ENCODE measurements around the gene CADPS. TPM values are rescaled to one million over a fixed set of nuclear protein-coding genes. Genes with fewer than 3 reads are reported as not detected.

The CADPS gene
- polyA plus RNA-seq, 1 donor from 2014 or later = 118 TPM

- Histone ChIP-seq H3K36me3 (ENCODE audit: insufficient read depth, low read length) (no peaks in the 10 kb centered on the region), H3K4me3 (ENCODE audit: low read length) (no peak overlapping the region), H4K20me1 (ENCODE audit: insufficient read depth) (no peaks in the 10 kb centered on the region), H3F3A (ENCODE audit: insufficient read depth, low read length, poor library complexity, severe bottlenecking) (no peaks in the 10 kb centered on the region), H3K4me2 (ENCODE audit: low read length) (no peak overlapping the region), H3K27me3 (ENCODE audit: insufficient read depth, low read depth, low read length) (no peaks in the 10 kb centered on the region), H3K9me2 (ENCODE audit: insufficient read depth, low read length) (no peaks in the 10 kb centered on the region), H2AFZ (ENCODE audit: low read depth, low read length) (no peak overlapping the region), H3K9me3 (ENCODE audit: low read length) (no peaks in the 10 kb centered on the region), H3K27ac (ENCODE audit: low read length) (no peak overlapping the region), H3K9ac (ENCODE audit: low read length) (no peak overlapping the region), H3K79me2 (replicated peaks; ENCODE audit: insufficient read depth, low read length) (no peaks in the 10 kb centered on the region)
- no peak for TF ChIP-seq EZH2 (IDR thresholded peaks at IDR 0.05; ENCODE audit: borderline replicate concordance, insufficient read depth, low read length, poor library complexity, severe bottlenecking)
Observed at GRCh38 chr3:62679988-62680387, 195.2 kb downstream of the CADPS start.

DNA sequence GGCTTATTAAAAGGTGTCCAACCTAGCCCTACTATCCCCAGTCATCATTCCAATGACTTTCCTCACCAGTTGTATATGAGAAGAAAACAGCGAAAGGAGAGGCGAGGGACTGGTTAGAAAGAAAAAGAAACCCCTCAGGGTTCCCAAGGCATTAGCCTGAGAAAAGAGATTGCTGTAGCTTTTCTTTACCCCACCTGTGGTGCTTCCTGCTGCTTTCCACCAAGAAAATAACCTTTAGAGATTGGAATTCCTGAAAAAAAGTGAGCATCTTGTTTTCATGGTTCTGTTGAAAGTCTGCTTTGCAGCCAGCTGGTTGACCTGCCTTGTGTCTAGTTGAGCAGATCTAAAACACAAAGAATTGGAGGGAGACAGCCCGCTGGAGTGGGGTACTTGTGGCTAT, 196.4 kb downstream of the CADPS start:
- no peaks in the 10 kb centered on the region for H3K36me3 ChIP-seq (ENCODE audit: insufficient read depth, low read length)
- no peak overlapping the region for H3K4me3 ChIP-seq (ENCODE audit: low read length)
- no peaks in the 10 kb centered on the region for H3K9me3 ChIP-seq (ENCODE audit: low read length)
- H3K4me2 ChIP-seq (ENCODE audit: low read length) = no peak overlapping the region
- no peaks in the 10 kb centered on the region for H4K20me1 ChIP-seq (ENCODE audit: insufficient read depth)
- H3K9me2 ChIP-seq (ENCODE audit: insufficient read depth, low read length) = no peaks in the 10 kb centered on the region
- H3F3A ChIP-seq (ENCODE audit: insufficient read depth, low read length, poor library complexity, severe bottlenecking) = no peaks in the 10 kb centered on the region
- no peak overlapping the region for H3K27ac ChIP-seq (ENCODE audit: low read length)
- no peak overlapping the region for H2AFZ ChIP-seq (ENCODE audit: low read depth, low read length)
- TF ChIP-seq MXI1 (conservative IDR thresholded peaks at IDR 0.05; ENCODE audit: poor library complexity, severe bottlenecking) (no peak), RAD21 (conservative IDR thresholded peaks at IDR 0.05) (no peak), EP300 (conservative IDR thresholded peaks at IDR 0.05; ENCODE audit: poor library complexity, severe bottlenecking) (no peak), REST (IDR thresholded peaks at IDR 0.05; ENCODE audit: borderline replicate concordance) (no peak), SMC3 (conservative IDR thresholded peaks at IDR 0.05; ENCODE audit: poor library complexity) (no peak), EZH2 (IDR thresholded peaks at IDR 0.05; ENCODE audit: borderline replicate concordance, insufficient read depth, low read length, poor library complexity, severe bottlenecking) (no peak), CTCF (IDR thresholded peaks at IDR 0.05; ENCODE audit: poor library complexity, severe bottlenecking) (no peak), POLR2AphosphoS5 (IDR thresholded peaks at IDR 0.05) (no peak)
- H3K9ac ChIP-seq (ENCODE audit: low read length) = no peak overlapping the region
- H3K27me3 ChIP-seq (ENCODE audit: insufficient read depth, low read depth, low read length) = no peaks in the 10 kb centered on the region
- H3K79me2 ChIP-seq (replicated peaks; ENCODE audit: insufficient read depth, low read length) = no peaks in the 10 kb centered on the region

DNA sequence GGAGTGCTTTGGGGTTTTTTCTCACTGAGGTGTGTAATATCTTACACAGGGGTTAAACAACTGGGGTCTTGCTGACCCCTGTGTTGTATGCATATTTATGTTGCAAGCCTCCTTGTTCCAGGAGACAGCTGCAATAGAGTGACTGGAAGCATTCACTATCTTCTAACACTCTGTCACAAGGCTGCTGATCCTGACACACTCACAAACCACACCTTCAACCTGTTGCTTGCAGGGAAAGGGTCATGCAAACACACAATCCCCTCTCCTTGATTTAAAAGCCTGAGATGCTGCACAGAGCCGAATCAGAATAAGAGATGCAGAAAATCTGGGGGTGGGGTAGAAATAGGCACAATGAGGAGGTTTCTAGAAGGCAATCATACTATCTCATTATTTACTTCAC, 197.3 kb downstream of the CADPS start:
- no peaks in the 10 kb centered on the region for H3K36me3 ChIP-seq (ENCODE audit: insufficient read depth, low read length)
- no peak overlapping the region for H3K4me2 ChIP-seq (ENCODE audit: low read length)
- H3K27me3 ChIP-seq (ENCODE audit: insufficient read depth, low read depth, low read length) = no peaks in the 10 kb centered on the region
- H3K79me2 ChIP-seq (replicated peaks; ENCODE audit: insufficient read depth, low read length) = no peaks in the 10 kb centered on the region
- H2AFZ ChIP-seq (ENCODE audit: low read depth, low read length) = no peak overlapping the region
- H3K9me3 ChIP-seq (ENCODE audit: low read length) = no peaks in the 10 kb centered on the region
- TF ChIP-seq EZH2 (IDR thresholded peaks at IDR 0.05; ENCODE audit: borderline replicate concordance, insufficient read depth, low read length, poor library complexity, severe bottlenecking) (no peak), CTCF (IDR thresholded peaks at IDR 0.05; ENCODE audit: poor library complexity, severe bottlenecking) (no peak), REST (IDR thresholded peaks at IDR 0.05; ENCODE audit: borderline replicate concordance) (no peak), EP300 (conservative IDR thresholded peaks at IDR 0.05; ENCODE audit: poor library complexity, severe bottlenecking) (no peak), MXI1 (conservative IDR thresholded peaks at IDR 0.05; ENCODE audit: poor library complexity, severe bottlenecking) (no peak), RAD21 (conservative IDR thresholded peaks at IDR 0.05) (no peak), SMC3 (conservative IDR thresholded peaks at IDR 0.05; ENCODE audit: poor library complexity) (no peak), TAF1 (IDR thresholded peaks at IDR 0.05; ENCODE audit: low read depth) (no peak), POLR2AphosphoS5 (IDR thresholded peaks at IDR 0.05) (no peak)
- H3K9me2 ChIP-seq (ENCODE audit: insufficient read depth, low read length) = no peaks in the 10 kb centered on the region
- no peak overlapping the region for H3K4me3 ChIP-seq (ENCODE audit: low read length)
- no peak overlapping the region for H3K9ac ChIP-seq (ENCODE audit: low read length)
- no peaks in the 10 kb centered on the region for H4K20me1 ChIP-seq (ENCODE audit: insufficient read depth)
- no peaks in the 10 kb centered on the region for H3F3A ChIP-seq (ENCODE audit: insufficient read depth, low read length, poor library complexity, severe bottlenecking)
- H3K27ac ChIP-seq (ENCODE audit: low read length) = no peak overlapping the region

Data from neural cell (in vitro differentiated cells).